Stomach smooth muscle (tissue), 2 donors: ENCODE data around the gene PSG1.
"Not testable (repeated sequence)": the region's sequence is repeated elsewhere in the genome, so short reads cannot be mapped to it uniquely, and the experiment has no call there.

Experiments
- H3K27ac ChIP-seq: one replicate; pipeline ENCODE4 v1.7.0; 2013; ENCODE audit warnings: mild to moderate bottlenecking, low read length, inconsistent platforms
- H3K27me3 ChIP-seq, 2 donors: one replicate each; pipeline ENCODE4 v1.7.0; 2013; ENCODE audit warnings: low read length in 2 of 2; ENCODE audit not compliant: insufficient read depth in 2 of 2, control insufficient read depth in 1 of 2
- H3K36me3 ChIP-seq, 2 donors: one replicate each; pipeline ENCODE4 v1.7.0; 2013; ENCODE audit warnings: low read length in 2 of 2; ENCODE audit not compliant: control insufficient read depth in 2 of 2, insufficient read depth in 2 of 2
- H3K4me1 ChIP-seq: one replicate; pipeline ENCODE4 v1.7.0; 2013; ENCODE audit warnings: low read length; ENCODE audit not compliant: control insufficient read depth, insufficient read depth
- H3K4me3 ChIP-seq, 2 donors: one replicate each; pipeline ENCODE4 v1.7.0; 2013; ENCODE audit warnings: low read length in 2 of 2
- H3K9ac ChIP-seq, 2 donors: one replicate each; pipeline ENCODE4 v1.7.0; 2013; ENCODE audit warnings: low read length in 2 of 2, mild to moderate bottlenecking in 1 of 2
- H3K9me3 ChIP-seq, 2 donors: one replicate each; pipeline ENCODE4 v1.7.0; 2013; ENCODE audit warnings: low read length in 2 of 2; ENCODE audit not compliant: control insufficient read depth in 2 of 2
- donor health status: healthy.
- donor health status: Pancreatic carcinoma.

The PSG1 gene

GRCh38 chr19:42881279-42881678 lies 1.8 kb upstream of the PSG1 start:
- not testable (repeated sequence) for H3K4me1 ChIP-seq, H3K36me3 ChIP-seq, H3K27ac ChIP-seq, H3K9ac ChIP-seq, H3K4me3 ChIP-seq, H3K27me3 ChIP-seq, H3K9me3 ChIP-seq

- not testable (repeated sequence) for H3K4me1 ChIP-seq, H3K27me3 ChIP-seq, H3K27ac ChIP-seq, H3K4me3 ChIP-seq, H3K9ac ChIP-seq, H3K9me3 ChIP-seq, H3K36me3 ChIP-seq
Measured at GRCh38 chr19:42880621-42881020, 1.1 kb upstream of the PSG1 start.

GRCh38 chr19:42876596-42876995 lies 2.9 kb downstream of the PSG1 start:
- not testable (repeated sequence) for H3K27me3 ChIP-seq, H3K9me3 ChIP-seq, H3K36me3 ChIP-seq, H3K27ac ChIP-seq, H3K4me3 ChIP-seq, H3K9ac ChIP-seq, H3K4me1 ChIP-seq

DNA sequence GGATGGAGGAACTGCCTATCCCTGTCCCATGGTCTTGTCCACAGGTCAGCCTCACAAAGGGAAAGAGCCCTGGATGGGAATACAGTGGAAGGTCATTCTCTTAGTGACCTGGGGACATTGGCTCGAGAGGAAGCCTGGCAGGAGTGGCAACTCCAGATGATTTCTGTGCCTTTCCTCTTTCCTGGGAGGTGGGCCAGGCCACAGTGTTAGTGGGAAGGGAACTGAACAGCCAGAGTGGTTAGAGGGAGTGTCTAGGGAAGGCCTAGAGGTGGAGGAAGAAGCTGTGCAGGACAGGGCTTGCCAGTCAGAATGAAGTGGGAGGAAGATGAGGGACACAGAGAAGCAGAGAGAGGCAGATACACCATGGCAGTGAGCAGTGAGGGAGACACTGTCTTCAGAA lies 3.6 kb downstream of the PSG1 start:
- H3K27me3 ChIP-seq, H3K4me3 ChIP-seq, H3K4me1 ChIP-seq, H3K27ac ChIP-seq, H3K36me3 ChIP-seq, H3K9ac ChIP-seq, H3K9me3 ChIP-seq: not testable (repeated sequence)

DNA sequence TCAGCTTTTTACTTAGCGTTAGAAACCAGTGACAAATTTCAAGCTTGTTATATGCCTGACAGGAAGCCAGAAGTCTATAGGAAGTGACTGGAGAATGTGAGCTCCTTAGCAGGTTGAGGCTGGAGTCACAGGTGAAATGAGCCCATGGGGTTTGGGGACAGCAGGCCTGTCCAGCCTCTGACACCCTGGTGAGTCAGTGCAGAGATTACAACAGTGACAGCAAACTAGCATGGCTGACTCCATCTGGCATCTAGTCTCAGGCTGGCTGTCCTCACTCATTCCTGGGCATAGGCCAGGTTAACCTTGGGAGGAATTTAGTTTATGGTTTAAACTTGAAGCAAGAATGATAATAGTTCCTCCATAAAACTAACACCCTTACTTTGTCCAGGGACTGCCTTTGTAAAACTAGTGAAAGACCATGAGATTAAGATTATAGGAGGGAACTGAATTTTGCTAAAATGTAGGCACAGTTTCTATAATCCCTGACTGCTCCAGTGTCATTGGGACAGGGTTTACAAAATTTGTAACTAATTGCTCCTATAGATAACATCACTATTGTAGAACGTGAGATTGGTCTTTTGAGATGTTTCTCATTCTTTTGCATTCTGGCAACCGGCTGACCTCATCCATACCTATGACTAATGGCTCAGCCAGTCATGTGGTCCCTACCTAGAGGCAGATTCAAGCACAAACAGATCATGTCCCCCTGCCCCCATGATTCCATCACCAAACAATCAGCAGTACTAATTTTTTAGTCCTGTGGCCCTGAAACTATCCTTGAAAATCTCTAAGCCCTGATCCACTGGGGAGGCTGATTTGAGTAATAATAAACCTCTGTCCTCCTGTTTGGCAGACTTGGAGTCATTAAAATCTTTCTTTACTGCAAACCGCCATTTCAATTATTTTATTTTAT lies 4.4 kb downstream of the PSG1 start:
- not testable (repeated sequence) for H3K4me3 ChIP-seq, H3K9ac ChIP-seq, H3K36me3 ChIP-seq, H3K4me1 ChIP-seq, H3K27ac ChIP-seq, H3K27me3 ChIP-seq, H3K9me3 ChIP-seq

DNA sequence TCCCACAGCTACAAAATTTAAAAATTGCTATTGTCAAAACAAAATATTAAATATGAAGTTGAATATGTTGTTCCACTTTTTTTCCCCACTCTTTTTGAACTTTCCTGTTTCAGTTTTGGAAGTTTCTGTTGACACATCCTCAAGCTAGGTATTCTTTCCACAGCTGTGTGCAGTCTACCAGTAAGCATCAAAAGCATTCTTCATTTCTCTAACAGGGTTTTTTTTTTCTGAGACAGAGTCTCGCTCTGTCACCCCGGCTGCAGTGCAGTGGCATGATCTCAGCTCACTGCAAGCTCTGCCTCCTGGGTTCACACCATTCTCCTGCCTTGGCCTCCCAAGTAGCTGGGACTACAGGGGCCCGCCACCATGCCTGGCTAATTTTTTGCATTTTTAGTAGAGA lies 5.4 kb downstream of the PSG1 start:
- not testable (repeated sequence) for H3K9me3 ChIP-seq, H3K27me3 ChIP-seq, H3K36me3 ChIP-seq, H3K9ac ChIP-seq, H3K4me1 ChIP-seq, H3K4me3 ChIP-seq, H3K27ac ChIP-seq

- H3K9ac ChIP-seq: no peak overlapping the region
- H3K4me1 ChIP-seq: no peaks in the 10 kb centered on the region
- H3K4me3 ChIP-seq: no peak overlapping the region
Measured at GRCh38 chr19:42872608-42873007, 6.9 kb downstream of the PSG1 start.

GRCh38 chr19:42857544-42857867 lies 22.0 kb downstream of the PSG1 start:
- H3K9ac ChIP-seq: no peak overlapping the region
- no peaks in the 10 kb centered on the region for H3K36me3 ChIP-seq
- no peak overlapping the region for H3K4me3 ChIP-seq
- no peaks in the 10 kb centered on the region for H3K27me3 ChIP-seq
- H3K9me3 ChIP-seq: no peaks in the 10 kb centered on the region
- H3K27ac ChIP-seq: no peak overlapping the region
- no peaks in the 10 kb centered on the region for H3K4me1 ChIP-seq

More at GRCh38 chr19:42872608-42873007, 6.9 kb downstream of the PSG1 start:
- Histone ChIP-seq H3K27ac (no peak overlapping the region), H3K36me3 (no peaks in the 10 kb centered on the region), H3K27me3 (no peaks in the 10 kb centered on the region), H3K9me3 (no peaks in the 10 kb centered on the region)

GRCh38 chr19:42856866-42857543 lies 22.5 kb downstream of the PSG1 start:
- H3K9me3 ChIP-seq, H3K36me3 ChIP-seq, H3K9ac ChIP-seq, H3K27me3 ChIP-seq, H3K4me1 ChIP-seq, H3K4me3 ChIP-seq, H3K27ac ChIP-seq: not testable (repeated sequence)

DNA sequence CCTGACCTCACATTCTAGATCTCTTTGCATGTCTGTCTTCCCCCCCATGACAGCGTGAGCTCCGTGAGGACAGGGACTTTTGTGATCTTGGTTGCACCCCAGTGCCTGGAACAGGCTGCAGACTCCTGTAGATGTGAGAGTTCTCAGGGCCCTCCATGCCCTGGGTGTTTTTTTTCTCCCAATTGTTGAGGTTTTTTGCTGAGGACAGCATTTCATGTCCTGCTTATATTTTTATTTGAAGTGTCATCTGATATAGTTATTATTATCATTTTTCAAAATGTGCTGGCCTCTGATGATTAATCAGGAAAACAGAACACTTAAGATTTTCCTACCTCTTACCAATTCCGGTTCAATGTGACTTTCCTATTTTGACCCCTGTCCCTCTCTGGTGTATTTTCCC lies 24.8 kb downstream of the PSG1 start:
- not testable (repeated sequence) for H3K27ac ChIP-seq, H3K9ac ChIP-seq, H3K4me3 ChIP-seq, H3K4me1 ChIP-seq, H3K27me3 ChIP-seq, H3K36me3 ChIP-seq, H3K9me3 ChIP-seq

GRCh38 chr19:42853231-42853630 lies 26.3 kb downstream of the PSG1 start:
- not testable (repeated sequence) for H3K9me3 ChIP-seq, H3K27ac ChIP-seq, H3K4me3 ChIP-seq, H3K9ac ChIP-seq, H3K4me1 ChIP-seq, H3K36me3 ChIP-seq, H3K27me3 ChIP-seq
